Measurements from ENCODE around the gene COMMD3. TPM values are rescaled to one million over a fixed set of nuclear protein-coding genes. Genes with fewer than 3 reads are reported as not detected.

Gene COMMD3
- total RNA-seq, 4 donors from 2014 or later, result 17.2 to 28.2 (median 23.8) TPM

- Histone ChIP-seq H3K27ac (no peak overlapping the region), H3K36me3 (no peaks in the 10 kb centered on the region), H3K4me1 (peaks cover 0 to 37% (median 11%) of the 10 kb centered on the region in 4 donors), H3K4me3 (no peak overlapping the region), H3K27me3 (no peaks in the 10 kb centered on the region), H3K9me3 (no peaks in the 10 kb centered on the region)
- WGBS, 2 donors, result 56 to 59% methylated on average over 2 of the region's 2 CpGs
- TF ChIP-seq CTCF (IDR thresholded peaks at IDR 0.05), result no peak
- no peak for TF ChIP-seq EP300 (IDR thresholded peaks at IDR 0.05)
- TF ChIP-seq POLR2A (IDR thresholded peaks at IDR 0.05), result no peak
- DNase-seq (ENCODE audit: low spot score in 2 of 2), result no peak
Observed at GRCh38 chr10:22314852-22315251, 1.3 kb upstream of the COMMD3 start.

DNA sequence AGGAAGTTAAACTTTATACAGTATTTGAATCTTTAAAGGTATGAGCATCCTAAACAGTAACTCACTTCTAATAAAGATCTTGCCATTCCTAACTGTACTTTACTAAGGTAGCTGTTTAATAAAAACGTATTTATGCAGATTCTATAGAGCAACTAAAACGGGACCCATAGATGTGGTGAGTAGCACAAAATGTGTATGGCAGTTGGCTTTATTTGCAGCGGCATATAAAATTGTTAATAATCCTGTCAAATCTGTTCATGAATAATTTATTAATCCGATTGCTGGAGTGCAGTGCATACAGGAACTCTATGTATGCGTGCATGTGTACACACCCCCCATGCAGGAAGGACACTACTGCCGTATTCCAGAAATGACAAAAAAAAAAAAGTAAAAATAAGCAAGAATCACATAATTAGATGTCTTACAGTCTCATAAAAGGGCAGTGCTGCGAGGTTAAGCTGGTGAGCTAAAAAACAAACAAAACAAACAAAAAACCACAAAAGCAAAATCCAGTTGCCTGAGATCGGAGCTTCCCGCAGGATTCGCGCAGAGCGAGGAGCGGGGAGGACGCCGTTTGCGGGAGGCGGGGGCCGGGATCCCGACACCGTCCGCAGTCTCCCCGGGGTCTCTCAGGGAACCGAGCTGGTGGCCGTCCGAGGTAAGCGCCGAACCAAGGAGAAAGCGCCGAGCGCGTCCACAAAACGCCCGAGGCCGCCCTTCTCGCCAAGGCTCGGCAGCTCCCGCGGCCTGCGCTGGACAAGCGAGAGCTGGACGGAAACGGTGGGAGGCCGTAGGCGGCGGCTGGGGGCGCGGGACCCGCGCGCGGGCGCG lies 518 bp upstream of the COMMD3 start:
- Histone ChIP-seq H3K4me1 (peaks cover 0 to 40% (median 11%) of the 10 kb centered on the region in 4 donors), H3K4me3 (peak overlapping the region; percentile 64 to 90 (median 84)), H3K36me3 (no peaks in the 10 kb centered on the region), H3K27me3 (no peaks in the 10 kb centered on the region), H3K27ac (peak overlapping the region; percentile 94 to 97 (median 96)), H3K9me3 (no peaks in the 10 kb centered on the region)
- peak in 1 of 2 donors; percentile 14 for DNase-seq (ENCODE audit: low spot score in 2 of 2)
- 1% methylated on average over 44 to 52 of the region's 53 CpGs for WGBS, 2 donors
- TF ChIP-seq POLR2A (IDR thresholded peaks at IDR 0.05), result no peak
- TF ChIP-seq EP300 (IDR thresholded peaks at IDR 0.05), result no peak
- TF ChIP-seq CTCF (IDR thresholded peaks at IDR 0.05), result no peak

DNA sequence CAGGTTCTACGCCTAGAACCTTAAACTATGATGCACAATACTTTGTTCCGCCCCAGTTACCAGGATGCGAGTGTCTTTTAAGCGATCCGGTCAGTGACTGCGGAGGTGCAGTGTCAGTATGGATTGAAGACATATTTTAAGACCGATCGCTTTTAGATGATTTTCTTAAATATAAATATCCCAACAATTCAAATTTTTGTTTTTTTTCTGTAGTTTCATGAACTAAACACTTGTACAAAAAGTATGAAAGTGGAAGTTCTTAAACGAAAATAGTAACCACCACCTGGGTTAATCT lies 835 bp downstream of the COMMD3 start:
- Histone ChIP-seq H3K36me3 (no peaks in the 10 kb centered on the region), H3K9me3 (no peaks in the 10 kb centered on the region), H3K27ac (peak overlapping the region; percentile 82 to 97 (median 95)), H3K27me3 (no peaks in the 10 kb centered on the region), H3K4me1 (peaks cover 0 to 40% (median 11%) of the 10 kb centered on the region in 4 donors), H3K4me3 (peak overlapping the region; percentile 64 to 90 (median 84))
- WGBS, 2 donors, result 31 to 34% methylated on average over 9 of the region's 9 CpGs
- no peak for DNase-seq (ENCODE audit: low spot score in 2 of 2)
- TF ChIP-seq POLR2A (IDR thresholded peaks at IDR 0.05), result no peak
- no peak for TF ChIP-seq CTCF (IDR thresholded peaks at IDR 0.05)
- no peak for TF ChIP-seq EP300 (IDR thresholded peaks at IDR 0.05)

- TF ChIP-seq POLR2A (IDR thresholded peaks at IDR 0.05) (no peak), CTCF (IDR thresholded peaks at IDR 0.05) (no peak), EP300 (IDR thresholded peaks at IDR 0.05) (no peak)
- Histone ChIP-seq H3K36me3 (no peaks in the 10 kb centered on the region), H3K27me3 (no peaks in the 10 kb centered on the region), H3K4me3 (no peak overlapping the region), H3K27ac (peak overlapping the region in 1 of 4 donors; percentile 97), H3K4me1 (peaks cover 0 to 48% (median 11%) of the 10 kb centered on the region in 4 donors), H3K9me3 (no peaks in the 10 kb centered on the region)
- DNase-seq (ENCODE audit: low spot score in 2 of 2), result no peak
- 91 to 92% methylated on average over 6 of the region's 6 CpGs for WGBS, 2 donors
Observed at GRCh38 chr10:22317771-22318565, 1.8 kb downstream of the COMMD3 start.

GRCh38 chr10:22318772-22319171 lies 2.6 kb downstream of the COMMD3 start:
- Histone ChIP-seq H3K36me3 (no peaks in the 10 kb centered on the region), H3K4me3 (no peak overlapping the region), H3K4me1 (peaks cover 0 to 56% (median 14%) of the 10 kb centered on the region in 4 donors), H3K27ac (no peak overlapping the region), H3K9me3 (no peaks in the 10 kb centered on the region), H3K27me3 (no peaks in the 10 kb centered on the region)
- 96 to 97% methylated on average over 3 of the region's 3 CpGs for WGBS, 2 donors
- TF ChIP-seq CTCF (IDR thresholded peaks at IDR 0.05), result no peak
- TF ChIP-seq EP300 (IDR thresholded peaks at IDR 0.05), result no peak
- TF ChIP-seq POLR2A (IDR thresholded peaks at IDR 0.05), result no peak
- DNase-seq (ENCODE audit: low spot score in 2 of 2), result no peak
